ENCODE data around the gene ZCCHC7.

DNA sequence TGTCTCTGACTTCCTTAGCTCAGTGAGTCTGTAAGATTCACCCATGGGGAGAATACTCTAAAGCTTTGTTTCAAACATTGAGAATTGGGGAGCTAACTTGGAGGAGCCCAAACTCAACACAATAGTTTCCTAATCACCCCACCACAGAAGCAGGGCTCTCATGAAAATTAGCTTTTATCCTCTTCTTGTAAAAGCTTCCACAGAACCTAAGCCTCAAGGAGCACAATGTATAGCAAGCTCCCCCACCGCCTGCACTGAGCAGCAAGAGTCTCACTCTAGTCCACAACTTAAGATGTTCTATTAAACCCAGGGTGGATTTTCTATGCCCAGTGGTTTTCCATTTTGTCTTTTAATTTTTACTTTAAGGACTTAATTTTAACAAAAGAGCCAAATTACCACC lies 253.2 kb downstream of the ZCCHC7 start:
- TF ChIP-seq CTCF (conservative IDR thresholded peaks at IDR 0.05; ENCODE audit: low read depth, low read length), result no peak
- TF ChIP-seq EZH2 (IDR thresholded peaks at IDR 0.05; ENCODE audit: borderline replicate concordance, low read depth, low read length, poor library complexity, severe bottlenecking), result no peak

All from A673 (cell line).